SK-N-SH treated with all-trans-retinoic acid at 6 μM for 48 hours (cell line): ENCODE data around the gene GLRX2.
A peak's percentile ranks its signal among the peaks of the same experiment; 100 is the strongest.
"Not testable (repeated sequence)": the region's sequence is repeated elsewhere in the genome, so short reads cannot be mapped to it uniquely, and the experiment has no call there.

Source experiments
- ATAC-seq: fragments of 200-7000 bp; cut with Tn5 transposase; 3 replicates; pipeline ENCODE4 v1.9.1; 2020; ENCODE audit warnings: mild to moderate bottlenecking, moderate library complexity
- CSDC2 ChIP-seq: fragments of 250-450 bp; sonication (Bioruptor Pico); IDR thresholded peaks from 2 replicates; pipeline ENCODE4 v1.5.0; 2020; ENCODE audit warnings: mild to moderate bottlenecking, moderate library complexity
- ESRRG ChIP-seq: fragments of 250-450 bp; sonication (Bioruptor Pico); IDR thresholded peaks from 2 replicates; pipeline ENCODE4 v1.6.1; 2021; ENCODE audit warnings: mild to moderate bottlenecking
- GLIS3 ChIP-seq: fragments of 250-450 bp; sonication (Bioruptor Pico); IDR thresholded peaks from 2 replicates; pipeline ENCODE4 v1.5.0; 2020; ENCODE audit warnings: mild to moderate bottlenecking, moderate library complexity
- ISL1 ChIP-seq: fragments of 250-450 bp; sonication (Bioruptor Pico); IDR thresholded peaks from 2 replicates; pipeline ENCODE4 v2.1.2; 2022; ENCODE audit warnings: mild to moderate bottlenecking, moderate library complexity
- OSR1 ChIP-seq: fragments of 250-450 bp; sonication (Bioruptor Pico); IDR thresholded peaks from 2 replicates; pipeline ENCODE4 v1.8.0; 2022; ENCODE audit warnings: moderate library complexity, mild to moderate bottlenecking, inconsistent platforms
- PPARA ChIP-seq: fragments of 250-450 bp; sonication (Bioruptor Pico); IDR thresholded peaks from 2 replicates; pipeline ENCODE4 v1.5.0; 2020; ENCODE audit warnings: mild to moderate bottlenecking, borderline replicate concordance
- RARB ChIP-seq: fragments of 250-450 bp; sonication (Bioruptor Pico); IDR thresholded peaks from 2 replicates; pipeline ENCODE4 v1.8.0; 2021; ENCODE audit warnings: mild to moderate bottlenecking, moderate library complexity
- SNAI2 ChIP-seq: fragments of 250-450 bp; sonication (Bioruptor Pico); IDR thresholded peaks from 2 replicates; pipeline ENCODE4 v1.5.0; 2020; ENCODE audit warnings: mild to moderate bottlenecking, moderate library complexity
- TCF4 ChIP-seq: fragments of 250-450 bp; sonication (Bioruptor Pico); IDR thresholded peaks from 2 replicates; pipeline ENCODE4 v1.8.0; 2021; ENCODE audit warnings: mild to moderate bottlenecking, moderate library complexity, borderline replicate concordance
- TOX ChIP-seq: fragments of 250-450 bp; sonication (Bioruptor Pico); IDR thresholded peaks from 2 replicates; pipeline ENCODE4 v1.8.0; 2021; ENCODE audit warnings: mild to moderate bottlenecking, moderate library complexity, borderline replicate concordance
- ZC3H10 ChIP-seq: fragments of 250-450 bp; sonication (Bioruptor Pico); IDR thresholded peaks from 2 replicates; pipeline ENCODE4 v1.5.1; 2021; ENCODE audit warnings: mild to moderate bottlenecking, moderate library complexity
- ZFP3 ChIP-seq: fragments of 250-450 bp; sonication (Bioruptor Pico); IDR thresholded peaks from 2 replicates; pipeline ENCODE4 v1.5.0; 2020; ENCODE audit warnings: mild to moderate bottlenecking, moderate library complexity
- ZFP30 ChIP-seq: fragments of 450-650 bp; formaldehyde crosslinking; IDR thresholded peaks from 2 replicates; pipeline ENCODE4 v1.5.0; 2022; ENCODE audit warnings: mild to moderate bottlenecking, moderate library complexity
- ZNF565 ChIP-seq: fragments of 450-650 bp; formaldehyde crosslinking; conservative IDR thresholded peaks from 2 replicates; pipeline ENCODE4 v1.5.0; 2020; ENCODE audit warnings: low read depth, mild to moderate bottlenecking, moderate library complexity
- ZNF70 ChIP-seq: fragments of 450-650 bp; formaldehyde crosslinking; IDR thresholded peaks from 2 replicates; pipeline ENCODE4 v1.5.0; 2020; ENCODE audit warnings: mild to moderate bottlenecking, moderate library complexity
- ZNF8 ChIP-seq: fragments of 450-650 bp; formaldehyde crosslinking; IDR thresholded peaks from 2 replicates; pipeline ENCODE4 v1.5.0; 2020; ENCODE audit warnings: mild to moderate bottlenecking, moderate library complexity
- TF ChIP-seq, protein P1 (sequence below): fragments of 250-450 bp; sonication (Bioruptor Pico); IDR thresholded peaks from 2 replicates; pipeline ENCODE4 v1.5.1; 2021; ENCODE audit warnings: mild to moderate bottlenecking, moderate library complexity
- TF ChIP-seq, protein P2 (sequence below): fragments of 250-450 bp; sonication (Bioruptor Pico); IDR thresholded peaks from 2 replicates; pipeline ENCODE4 v1.5.0; 2020; ENCODE audit warnings: mild to moderate bottlenecking, moderate library complexity
- TF ChIP-seq, protein P3 (sequence below): fragments of 250-450 bp; sonication (Bioruptor Pico); IDR thresholded peaks from 2 replicates; pipeline ENCODE4 v1.5.1; 2020; ENCODE audit warnings: low read depth, mild to moderate bottlenecking, moderate library complexity
- TF ChIP-seq, protein P4 (sequence below): fragments of 250-450 bp; sonication (Bioruptor Pico); IDR thresholded peaks from 2 replicates; pipeline ENCODE4 v1.8.0; 2021; ENCODE audit warnings: low read depth, mild to moderate bottlenecking, moderate library complexity, borderline replicate concordance

Gene GLRX2

DNA sequence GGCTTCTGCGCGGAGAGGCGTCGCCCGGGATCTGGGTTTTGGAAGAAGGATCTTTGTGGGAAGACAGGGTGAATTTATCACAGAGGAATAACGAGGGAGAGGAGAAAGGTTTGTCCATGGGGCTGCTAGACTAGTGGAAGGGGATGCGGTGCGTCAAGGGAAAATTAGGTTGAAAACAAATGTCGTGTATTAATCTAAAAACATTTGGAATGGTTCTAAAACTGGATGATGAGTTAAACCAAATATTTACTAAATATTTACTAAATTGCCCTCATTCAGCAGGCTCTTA, 45.2 kb downstream of the GLRX2 start:
- ATAC-seq, result no peak

DNA sequence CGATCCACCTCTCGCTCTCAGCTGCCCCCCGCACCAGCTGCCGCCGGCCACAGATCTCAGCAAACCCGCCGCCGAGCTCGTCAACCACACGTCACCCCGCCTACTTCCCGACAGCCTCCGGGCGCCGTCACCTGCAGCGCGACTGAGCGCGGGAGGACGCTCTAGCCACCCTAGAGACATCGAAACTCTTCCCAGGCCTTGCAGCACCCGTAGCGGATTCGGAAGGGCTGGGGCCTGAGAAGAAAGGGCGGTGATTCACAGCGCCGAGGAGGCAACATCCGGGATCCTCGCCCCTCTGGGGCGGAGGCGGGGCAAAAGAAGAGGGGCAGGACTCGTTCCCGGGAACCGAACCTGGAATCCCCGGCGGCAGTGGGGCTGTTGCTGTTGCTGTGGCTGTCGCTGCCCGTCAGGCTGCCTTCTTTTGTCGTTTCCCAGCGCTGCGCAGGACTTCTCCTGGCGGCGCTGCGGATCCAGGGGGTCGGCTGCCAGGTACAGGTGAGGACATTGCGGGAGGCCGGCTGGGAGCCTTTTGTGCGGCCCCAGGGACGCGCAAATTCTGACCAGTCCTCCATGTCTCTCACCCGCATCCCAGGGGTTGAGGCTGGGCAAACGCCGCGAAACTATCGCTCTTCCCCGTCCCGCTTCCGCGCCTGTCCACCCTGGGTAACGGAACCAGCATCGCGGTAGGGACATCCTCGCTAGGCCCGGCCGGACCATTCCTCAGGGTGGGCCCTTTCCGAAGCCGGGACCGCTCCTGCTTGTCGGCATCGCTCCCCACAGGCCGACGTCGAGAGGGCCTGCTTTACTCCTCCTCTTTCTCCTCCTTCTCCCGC, 45.7 kb downstream of the GLRX2 start, which contains the start of the genes RO60 and UCHL5:
TSS of gene RO60 (plus strand) at position 331 of the 833 bp plus-strand sequence. CDS start 9,443 bp downstream, outside the sequence.
TSS of gene UCHL5 (minus strand) at position 79 of the 833 bp plus-strand sequence. CDS start 100 bp downstream, outside the sequence.
- TF ChIP-seq, protein P1, sequence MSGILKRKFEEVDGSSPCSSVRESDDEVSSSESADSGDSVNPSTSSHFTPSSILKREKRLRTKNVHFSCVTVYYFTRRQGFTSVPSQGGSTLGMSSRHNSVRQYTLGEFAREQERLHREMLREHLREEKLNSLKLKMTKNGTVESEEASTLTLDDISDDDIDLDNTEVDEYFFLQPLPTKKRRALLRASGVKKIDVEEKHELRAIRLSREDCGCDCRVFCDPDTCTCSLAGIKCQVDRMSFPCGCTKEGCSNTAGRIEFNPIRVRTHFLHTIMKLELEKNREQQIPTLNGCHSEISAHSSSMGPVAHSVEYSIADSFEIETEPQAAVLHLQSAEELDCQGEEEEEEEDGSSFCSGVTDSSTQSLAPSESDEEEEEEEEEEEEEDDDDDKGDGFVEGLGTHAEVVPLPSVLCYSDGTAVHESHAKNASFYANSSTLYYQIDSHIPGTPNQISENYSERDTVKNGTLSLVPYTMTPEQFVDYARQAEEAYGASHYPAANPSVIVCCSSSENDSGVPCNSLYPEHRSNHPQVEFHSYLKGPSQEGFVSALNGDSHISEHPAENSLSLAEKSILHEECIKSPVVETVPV, result no peak
- TF ChIP-seq ZC3H10 (CRISPR knock-in tag), result no peak
- 0 out of 2 replicates have a peak, but pooled peaks have one; percentile 8 for TF ChIP-seq ZFP3
- no peak for TF ChIP-seq GLIS3 (CRISPR knock-in tag)
- ATAC-seq, result peak; percentile 95

More for the DNA sequence above, 45.2 kb downstream of the GLRX2 start:
- TF ChIP-seq ZC3H10 (CRISPR knock-in tag), result 0 out of 2 replicates have a peak, but pooled peaks have one; percentile 50
- no peak; the same call in 1 of the 2 replicates for TF ChIP-seq TOX (CRISPR knock-in tag)
- no peak for TF ChIP-seq ESRRG (CRISPR knock-in tag)

DNA sequence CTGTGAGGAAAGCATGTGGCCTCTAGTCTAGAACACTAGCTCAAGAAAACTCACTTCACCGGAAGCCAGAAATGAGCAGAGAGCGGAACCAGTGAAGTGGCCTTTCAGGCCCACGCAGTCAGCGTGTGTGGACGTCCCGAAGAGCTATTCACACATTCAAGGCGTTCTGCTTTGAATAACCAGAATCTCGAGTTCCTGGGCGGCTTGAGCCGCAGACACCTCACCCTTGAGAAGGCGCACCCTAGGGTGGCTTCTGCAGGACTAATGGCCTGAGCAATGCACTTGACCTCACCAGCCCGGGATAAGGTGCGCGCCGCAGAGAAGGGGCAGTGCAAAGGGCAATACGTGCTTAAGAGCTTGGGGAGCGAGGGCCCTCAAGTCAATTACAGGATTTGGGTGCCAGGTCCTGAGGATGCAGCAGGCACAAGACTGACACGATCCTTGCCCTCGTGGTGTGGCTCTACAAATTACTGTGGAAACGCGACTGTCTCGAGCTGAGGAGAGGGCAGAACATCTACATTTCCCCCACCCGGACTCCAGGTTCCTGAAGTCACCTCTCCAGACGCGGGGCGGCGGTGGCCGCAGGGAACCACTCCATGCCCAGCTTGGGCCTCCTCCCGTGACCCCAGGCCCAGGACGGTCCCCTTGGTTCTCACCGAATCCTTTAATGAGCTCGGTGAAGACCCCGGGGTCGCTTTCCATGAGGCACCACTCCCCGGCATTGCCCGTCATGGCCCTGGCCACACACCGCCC, 46.5 kb downstream of the GLRX2 start:
- TF ChIP-seq ZFP30 (CRISPR knock-in tag) (no peak), TCF4 (CRISPR knock-in tag) (no peak), OSR1 (no peak), ZC3H10 (CRISPR knock-in tag) (no peak), CSDC2 (CRISPR knock-in tag) (no peak), PPARA (no peak), ZNF8 (CRISPR knock-in tag) (no peak), ZNF565 (CRISPR knock-in tag) (no peak)
- TF ChIP-seq, protein P2, sequence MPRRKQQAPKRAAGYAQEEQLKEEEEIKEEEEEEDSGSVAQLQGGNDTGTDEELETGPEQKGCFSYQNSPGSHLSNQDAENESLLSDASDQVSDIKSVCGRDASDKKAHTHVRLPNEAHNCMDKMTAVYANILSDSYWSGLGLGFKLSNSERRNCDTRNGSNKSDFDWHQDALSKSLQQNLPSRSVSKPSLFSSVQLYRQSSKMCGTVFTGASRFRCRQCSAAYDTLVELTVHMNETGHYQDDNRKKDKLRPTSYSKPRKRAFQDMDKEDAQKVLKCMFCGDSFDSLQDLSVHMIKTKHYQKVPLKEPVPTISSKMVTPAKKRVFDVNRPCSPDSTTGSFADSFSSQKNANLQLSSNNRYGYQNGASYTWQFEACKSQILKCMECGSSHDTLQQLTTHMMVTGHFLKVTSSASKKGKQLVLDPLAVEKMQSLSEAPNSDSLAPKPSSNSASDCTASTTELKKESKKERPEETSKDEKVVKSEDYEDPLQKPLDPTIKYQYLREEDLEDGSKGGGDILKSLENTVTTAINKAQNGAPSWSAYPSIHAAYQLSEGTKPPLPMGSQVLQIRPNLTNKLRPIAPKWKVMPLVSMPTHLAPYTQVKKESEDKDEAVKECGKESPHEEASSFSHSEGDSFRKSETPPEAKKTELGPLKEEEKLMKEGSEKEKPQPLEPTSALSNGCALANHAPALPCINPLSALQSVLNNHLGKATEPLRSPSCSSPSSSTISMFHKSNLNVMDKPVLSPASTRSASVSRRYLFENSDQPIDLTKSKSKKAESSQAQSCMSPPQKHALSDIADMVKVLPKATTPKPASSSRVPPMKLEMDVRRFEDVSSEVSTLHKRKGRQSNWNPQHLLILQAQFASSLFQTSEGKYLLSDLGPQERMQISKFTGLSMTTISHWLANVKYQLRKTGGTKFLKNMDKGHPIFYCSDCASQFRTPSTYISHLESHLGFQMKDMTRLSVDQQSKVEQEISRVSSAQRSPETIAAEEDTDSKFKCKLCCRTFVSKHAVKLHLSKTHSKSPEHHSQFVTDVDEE (CRISPR knock-in tag), result no peak
- ATAC-seq, result peak; percentile 29

DNA sequence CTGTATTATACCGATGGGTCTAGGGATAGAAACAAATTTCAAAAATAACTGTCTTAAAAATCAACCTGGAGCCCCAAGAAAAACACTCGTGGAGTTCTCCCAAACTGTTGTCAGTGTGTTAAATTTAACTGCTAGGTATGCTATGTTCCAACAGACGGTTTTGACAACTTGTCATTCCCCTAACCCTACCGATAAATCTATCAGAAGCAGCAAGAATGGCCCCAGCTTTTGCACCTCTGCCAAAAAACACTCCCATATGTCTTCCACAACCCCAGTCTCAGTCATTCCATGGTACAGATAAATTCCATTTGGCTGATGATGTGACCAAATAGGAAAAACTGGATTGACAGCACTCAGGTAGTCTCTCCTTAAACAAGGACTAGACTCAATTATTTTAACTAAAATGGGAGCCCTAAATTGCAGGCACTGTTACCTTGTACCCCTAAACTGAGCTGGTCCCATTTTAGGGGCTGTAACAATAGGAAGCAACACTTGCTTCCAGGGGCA, 51.0 kb downstream of the GLRX2 start:
- no peak for ATAC-seq
- TF ChIP-seq OSR1 (no peak), SNAI2 (CRISPR knock-in tag) (no peak), ISL1 (CRISPR knock-in tag) (no peak), RARB (CRISPR knock-in tag) (no peak), TCF4 (CRISPR knock-in tag) (no peak), ZC3H10 (CRISPR knock-in tag) (no peak), PPARA (no peak), ZNF70 (no peak)
- TF ChIP-seq, protein P3, sequence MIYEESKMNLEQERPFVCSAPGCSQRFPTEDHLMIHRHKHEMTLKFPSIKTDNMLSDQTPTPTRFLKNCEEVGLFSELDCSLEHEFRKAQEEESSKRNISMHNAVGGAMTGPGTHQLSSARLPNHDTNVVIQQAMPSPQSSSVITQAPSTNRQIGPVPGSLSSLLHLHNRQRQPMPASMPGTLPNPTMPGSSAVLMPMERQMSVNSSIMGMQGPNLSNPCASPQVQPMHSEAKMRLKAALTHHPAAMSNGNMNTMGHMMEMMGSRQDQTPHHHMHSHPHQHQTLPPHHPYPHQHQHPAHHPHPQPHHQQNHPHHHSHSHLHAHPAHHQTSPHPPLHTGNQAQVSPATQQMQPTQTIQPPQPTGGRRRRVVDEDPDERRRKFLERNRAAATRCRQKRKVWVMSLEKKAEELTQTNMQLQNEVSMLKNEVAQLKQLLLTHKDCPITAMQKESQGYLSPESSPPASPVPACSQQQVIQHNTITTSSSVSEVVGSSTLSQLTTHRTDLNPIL (CRISPR knock-in tag), result no peak
- TF ChIP-seq, protein P1, result no peak
- TF ChIP-seq, protein P4, sequence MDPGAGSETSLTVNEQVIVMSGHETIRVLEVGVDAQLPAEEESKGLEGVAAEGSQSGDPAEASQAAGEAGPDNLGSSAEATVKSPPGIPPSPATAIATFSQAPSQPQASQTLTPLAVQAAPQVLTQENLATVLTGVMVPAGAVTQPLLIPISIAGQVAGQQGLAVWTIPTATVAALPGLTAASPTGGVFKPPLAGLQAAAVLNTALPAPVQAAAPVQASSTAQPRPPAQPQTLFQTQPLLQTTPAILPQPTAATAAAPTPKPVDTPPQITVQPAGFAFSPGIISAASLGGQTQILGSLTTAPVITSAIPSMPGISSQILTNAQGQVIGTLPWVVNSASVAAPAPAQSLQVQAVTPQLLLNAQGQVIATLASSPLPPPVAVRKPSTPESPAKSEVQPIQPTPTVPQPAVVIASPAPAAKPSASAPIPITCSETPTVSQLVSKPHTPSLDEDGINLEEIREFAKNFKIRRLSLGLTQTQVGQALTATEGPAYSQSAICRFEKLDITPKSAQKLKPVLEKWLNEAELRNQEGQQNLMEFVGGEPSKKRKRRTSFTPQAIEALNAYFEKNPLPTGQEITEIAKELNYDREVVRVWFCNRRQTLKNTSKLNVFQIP (CRISPR knock-in tag), result no peak

DNA sequence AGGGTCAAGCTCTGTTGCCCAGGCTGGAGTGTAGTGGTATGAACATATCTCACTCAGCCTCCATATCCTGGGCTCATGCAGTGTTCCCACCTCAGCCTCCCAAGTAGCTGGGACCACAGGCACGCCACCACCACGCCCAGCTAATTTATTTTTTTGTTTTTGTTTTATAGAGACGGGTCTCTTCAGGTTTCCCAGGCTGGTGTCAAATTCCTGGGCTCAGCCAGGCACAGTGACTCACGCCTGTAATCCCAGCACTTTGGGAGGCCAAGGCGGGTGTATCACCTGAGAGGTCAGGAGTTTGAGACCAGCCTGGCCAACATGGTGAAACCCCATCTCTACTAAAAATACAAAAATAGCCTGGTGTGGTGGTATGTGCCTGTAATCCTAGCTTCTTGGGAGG, 56.3 kb downstream of the GLRX2 start:
- ATAC-seq, result not testable (repeated sequence)
